Stimulated activated CD4-positive, alpha-beta T cell treated with anti-CD3 and anti-CD28 coated beads, Interleukin-4, amount 100 ng/mL, for 4 hours (primary cell): ENCODE results near the gene ACY1.
A peak's percentile ranks its signal among the peaks of the same experiment; 100 is the strongest.

Experiments used
- DNase-seq, 2 experiments: peaks; one replicate each; pipeline ENCODE4 v3.0.0-alpha.2; 2020

ACY1 gene

DNA sequence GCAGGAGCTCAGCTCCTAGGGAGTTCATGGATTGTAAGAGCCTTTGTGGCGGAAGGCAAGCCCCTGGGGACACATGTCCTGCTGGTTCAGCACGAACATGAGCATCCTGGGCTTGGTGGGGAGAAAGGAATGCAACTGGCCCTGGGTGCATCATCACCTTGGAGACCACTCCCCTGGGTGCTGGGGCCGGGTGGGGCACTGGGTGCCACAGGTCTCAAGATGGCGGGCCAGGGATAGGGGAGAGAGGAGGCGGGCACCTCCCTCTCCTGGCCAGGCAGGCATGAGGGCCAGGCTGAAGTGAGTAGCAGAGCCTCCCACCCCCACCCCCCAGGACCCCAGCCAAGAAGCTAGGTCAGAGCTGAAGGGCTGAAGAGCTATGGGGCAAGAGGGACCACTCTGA is 16.8 kb upstream of the ACY1 start:
- DNase-seq: no peak

DNA sequence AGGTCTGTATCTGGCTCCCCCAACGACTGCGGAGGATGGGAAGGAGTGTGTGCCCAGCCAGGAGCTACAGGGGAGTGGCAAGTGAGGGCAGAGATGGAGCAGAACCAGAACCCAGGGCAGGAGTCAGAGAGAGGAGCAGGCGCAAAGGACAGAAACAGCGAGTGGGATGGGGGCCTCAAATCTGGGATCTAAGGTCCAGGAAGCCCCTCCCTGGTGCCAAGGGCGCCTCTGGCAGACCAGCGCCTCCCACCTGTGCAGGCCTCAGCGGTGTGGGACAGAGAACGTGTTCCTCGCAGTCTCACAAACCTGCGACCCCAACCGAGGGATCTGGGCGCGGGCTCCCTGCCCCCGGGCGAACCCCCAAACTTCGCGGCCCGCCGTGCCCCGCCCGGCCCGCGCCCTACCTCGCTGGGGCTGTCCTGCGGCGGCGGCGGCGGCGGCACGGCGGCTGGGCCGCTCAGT is 16.4 kb upstream of the ACY1 start:
- no peak for DNase-seq

DNA sequence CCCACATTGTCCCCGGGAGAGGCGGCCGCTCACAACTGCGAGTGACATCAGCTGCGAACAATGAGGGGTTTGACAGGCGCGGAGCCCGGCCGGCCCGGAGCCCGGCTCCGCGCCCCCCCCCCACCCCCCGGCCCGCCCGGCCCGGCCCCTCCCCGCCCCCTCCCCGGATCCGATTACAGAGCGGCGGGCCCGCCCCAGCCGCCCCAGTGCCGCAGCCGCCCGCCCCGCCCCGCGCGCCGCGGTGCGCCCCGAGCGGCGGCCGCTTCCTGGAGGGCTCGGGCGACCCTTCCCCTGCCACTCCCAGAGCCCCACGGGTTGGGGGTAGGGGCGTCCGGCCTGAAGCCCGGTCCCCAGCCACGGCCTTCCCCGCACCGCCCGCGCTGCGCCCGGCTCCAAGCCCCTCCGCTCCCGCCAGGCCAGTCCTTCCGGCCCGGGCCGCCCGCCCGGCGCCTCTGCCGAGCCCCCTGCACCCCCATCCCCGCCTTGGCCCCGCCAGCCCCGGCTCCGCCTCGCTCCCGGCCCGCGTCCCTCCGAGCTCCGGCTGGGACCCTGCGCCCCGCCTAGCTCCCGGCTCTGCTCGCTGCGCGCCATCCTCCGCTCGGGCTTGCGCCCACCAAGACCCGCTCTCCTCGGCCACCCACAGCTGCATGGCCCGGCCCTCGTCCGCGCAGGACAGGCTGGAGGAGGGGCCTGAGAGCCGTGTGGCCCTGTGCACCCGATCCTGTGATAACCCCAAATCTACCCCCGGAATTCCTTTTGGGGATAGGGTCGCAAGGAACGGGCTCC is 15.8 kb upstream of the ACY1 start, which contains the start of gene PCBP4:
Gene PCBP4 (minus strand): TSS at position 71 of the 786 bp plus-strand sequence. CDS start 6,214 bp downstream, outside the sequence.
- peak; percentile 11 to 51 for DNase-seq

DNA sequence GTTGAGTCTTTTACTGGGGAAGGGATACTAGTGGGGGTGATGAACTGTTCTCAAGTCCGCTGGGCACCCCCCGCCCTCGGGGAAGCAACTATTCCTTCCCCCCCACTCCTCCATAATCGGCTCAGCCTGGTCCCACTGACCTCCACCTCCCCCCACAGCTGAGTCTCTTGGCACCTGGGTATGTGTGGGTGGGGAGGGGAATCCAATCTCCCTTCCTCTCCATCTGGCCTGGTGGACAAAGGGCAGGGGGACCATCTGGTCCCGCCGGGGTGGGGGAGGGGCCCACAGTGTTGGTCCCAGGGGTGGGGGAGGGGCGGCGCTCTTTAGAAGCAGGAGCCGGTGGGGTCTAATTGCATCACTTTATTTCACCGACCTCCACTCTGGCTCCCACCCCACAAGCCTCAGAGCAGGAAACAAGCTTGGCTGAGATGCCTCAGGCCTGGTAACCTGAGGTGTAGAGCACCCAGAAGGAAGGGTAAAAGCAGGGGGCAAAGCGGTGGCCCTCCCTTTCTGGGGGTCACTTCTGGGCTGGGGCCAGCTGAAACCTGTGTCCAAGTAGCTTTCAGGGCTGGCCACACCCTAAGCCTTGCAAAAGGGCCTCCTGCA is 15.1 kb upstream of the ACY1 start:
- no peak for DNase-seq

DNA sequence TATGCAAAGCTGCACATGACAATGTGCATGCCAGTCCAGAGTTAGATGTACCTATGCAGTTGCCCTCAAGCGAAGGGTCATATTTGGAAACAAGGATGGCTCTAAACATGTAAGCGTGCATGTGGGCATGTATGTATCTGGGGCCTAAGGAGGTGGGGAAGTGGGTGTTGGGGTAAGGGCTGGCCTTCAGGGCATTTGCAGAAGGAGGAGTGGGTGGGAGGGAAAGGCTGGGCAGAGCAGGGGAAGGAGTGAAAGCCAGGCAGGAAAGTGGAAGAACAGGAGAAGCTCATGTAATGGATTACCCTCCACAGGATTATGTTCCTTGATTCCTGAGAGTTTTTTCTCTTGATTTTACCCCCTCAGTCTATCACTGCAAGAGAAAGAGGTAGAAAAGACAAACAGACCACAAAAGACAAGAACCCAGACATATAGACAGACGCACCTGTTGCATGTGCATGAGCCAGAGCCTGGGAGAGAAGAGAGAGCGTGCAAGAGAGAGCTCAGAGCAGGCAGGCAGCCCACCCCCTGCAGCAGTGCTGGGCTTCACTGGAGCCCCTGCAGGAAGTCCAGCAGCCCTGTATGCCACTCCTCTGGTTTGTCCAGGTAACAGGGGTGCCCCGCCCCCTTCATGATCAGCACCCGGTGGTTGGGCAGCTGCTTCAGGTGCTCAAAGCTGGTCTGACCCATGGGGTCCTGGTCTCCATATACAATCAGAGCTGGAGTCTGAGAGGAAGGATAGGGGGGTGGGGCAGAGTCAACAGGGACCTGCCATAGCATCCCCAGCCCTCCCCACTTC is 14.3 kb upstream of the ACY1 start:
- DNase-seq: no peak

DNA sequence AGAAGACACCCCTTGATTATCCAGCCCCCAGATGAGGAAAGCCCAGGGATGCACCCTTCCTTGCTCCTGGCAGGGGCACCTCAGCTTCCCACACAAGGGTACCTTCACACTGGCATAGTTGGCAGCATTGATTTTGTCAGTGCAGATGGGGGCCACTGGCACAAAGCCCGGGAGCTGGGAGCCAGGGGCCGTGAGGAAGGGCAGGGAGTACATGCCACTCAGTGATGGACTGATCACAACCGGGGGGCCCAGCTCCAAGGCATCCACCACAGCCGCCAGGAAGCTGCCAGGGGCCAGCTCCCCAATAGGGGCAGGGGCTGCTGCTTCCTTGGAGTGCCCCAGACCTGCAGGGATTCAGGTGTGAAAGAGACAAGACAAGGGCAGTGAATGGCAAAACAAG is 13.5 kb upstream of the ACY1 start:
- no peak for DNase-seq

DNA sequence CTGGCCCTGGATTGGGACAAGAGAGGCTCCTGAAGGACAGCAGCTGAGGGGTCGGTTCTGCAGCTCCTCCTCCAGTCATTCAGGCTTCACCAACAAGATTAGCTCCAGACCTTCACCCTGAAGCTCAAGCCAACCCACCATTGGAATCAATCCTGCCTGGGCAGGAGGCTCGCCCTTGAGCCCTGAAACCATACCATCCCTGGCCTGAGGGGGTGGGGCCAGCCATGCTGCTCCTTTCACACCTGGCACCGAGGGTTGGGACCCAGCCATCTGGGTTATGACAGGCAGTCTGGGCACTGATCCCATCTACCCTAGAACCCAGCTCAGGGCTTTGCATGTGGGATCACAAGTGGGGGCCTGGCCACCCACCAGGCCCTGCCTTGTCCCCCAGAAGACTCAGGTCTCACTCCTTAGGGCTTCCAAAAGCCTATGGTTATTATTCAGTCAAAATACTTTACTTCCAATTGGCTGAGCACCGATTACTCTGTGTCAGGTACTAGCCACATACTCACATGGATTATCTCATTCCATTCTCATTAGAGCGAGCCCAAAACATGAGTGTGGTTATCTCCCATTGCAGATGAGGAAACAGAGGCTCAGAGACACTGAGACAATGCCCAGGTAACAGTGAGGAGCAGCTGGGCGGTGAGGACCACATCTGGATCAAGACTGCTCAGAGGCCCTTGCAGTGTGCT is 12.6 kb upstream of the ACY1 start:
- no peak for DNase-seq

DNA sequence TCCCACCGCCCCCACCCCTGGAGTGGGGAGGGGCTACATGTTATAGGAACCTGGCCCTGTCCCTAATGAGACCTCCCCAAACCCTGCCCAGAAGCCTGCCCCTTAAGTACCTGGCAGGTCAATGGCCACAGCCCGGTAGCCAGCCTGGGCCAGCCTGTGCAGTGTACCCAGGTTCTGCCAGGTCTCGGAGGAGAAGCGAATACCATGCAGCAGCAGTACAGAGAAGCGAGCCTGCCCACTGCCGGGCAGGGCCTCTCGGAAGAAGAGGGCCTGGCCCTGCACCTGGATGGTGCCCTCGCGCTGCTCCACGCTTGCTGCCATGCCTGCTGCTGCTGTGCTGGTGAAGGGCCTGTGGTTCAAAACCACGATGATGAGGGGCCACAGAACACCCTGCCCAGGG is 12.0 kb upstream of the ACY1 start:
- DNase-seq: no peak

DNA sequence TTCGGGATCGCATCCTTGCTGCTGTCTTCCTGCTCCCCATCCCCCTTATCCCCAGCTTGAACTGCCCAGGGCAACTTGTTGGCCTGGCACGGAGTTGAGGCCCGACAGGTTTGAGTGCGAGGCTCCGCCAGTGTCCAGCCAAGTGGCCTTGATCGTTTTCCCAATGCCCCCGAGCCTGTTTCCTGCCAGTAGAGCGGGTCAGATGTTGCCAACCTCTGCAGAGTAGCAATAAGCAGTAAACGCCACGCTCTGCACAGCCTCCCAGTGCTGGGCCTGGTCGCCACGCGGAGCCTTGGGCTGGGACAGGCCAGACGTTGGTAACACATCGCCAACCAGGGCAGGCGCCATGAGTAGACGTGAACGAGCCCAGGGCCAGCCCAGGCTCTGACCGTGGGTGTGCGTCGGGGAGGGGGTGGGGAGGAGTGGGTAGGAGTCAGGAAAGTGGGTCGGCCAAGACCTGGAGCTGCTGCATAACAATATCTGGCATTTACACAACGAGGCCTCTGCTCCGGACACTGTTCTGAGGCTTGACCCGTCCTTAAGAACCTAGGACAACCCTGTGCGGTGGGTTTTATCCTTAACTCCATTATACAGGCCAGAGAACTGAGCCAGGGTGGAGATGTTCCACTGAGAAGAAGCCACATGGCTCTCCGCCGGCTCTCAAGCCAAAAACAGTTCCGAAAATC is 8.9 kb upstream of the ACY1 start:
- peak in 1 of 2 experiments; percentile 23 for DNase-seq

DNA sequence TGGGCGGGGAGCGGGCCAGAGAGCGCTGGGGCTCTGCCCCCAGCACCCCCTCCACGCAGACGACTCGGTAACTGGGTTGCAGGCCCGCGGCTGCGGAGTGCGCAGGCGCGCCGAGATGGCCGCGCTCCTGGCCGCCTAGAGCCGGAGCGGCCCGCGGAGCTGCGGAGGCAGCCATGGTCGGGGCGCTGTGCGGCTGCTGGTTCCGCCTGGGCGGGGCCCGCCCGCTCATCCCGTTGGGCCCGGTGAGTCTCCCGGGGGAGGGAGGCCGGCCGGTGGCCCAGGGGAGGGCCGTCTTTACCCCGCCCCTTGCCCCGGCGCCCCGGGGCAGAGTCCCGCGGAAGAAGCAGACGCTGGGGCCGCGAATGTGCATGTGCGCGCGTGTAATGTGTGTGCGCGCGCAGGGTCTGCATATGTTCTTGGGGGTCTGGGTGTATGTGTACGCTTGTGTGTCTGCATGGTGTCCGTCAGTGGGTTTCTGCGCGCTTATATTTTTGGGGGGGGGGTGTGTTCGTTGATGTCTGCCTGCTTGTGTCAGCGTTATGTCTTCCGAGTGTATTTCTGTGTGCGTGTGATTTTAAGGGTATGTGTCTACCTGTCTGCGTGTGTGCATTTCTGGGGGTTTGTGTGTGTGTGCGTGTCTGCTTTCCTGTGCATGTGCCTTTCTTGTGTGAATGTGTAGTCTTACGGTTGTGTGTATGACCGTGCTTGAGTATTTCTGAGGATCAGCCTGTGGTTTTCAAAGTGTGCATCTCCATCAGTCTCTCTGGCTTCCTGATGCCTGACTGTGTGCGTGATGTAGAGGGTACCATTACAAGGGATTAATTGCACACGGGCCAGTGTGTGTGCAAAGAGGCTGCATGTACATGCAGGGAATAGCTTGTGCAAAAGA is 8.1 kb upstream of the ACY1 start, which contains the start of gene ABHD14A:
Gene ABHD14A (plus strand): TSS at position 102 of the 889 bp plus-strand sequence. CDS start 72 bp downstream, at position 174.
- DNase-seq: peak; percentile 64 to 66

DNA sequence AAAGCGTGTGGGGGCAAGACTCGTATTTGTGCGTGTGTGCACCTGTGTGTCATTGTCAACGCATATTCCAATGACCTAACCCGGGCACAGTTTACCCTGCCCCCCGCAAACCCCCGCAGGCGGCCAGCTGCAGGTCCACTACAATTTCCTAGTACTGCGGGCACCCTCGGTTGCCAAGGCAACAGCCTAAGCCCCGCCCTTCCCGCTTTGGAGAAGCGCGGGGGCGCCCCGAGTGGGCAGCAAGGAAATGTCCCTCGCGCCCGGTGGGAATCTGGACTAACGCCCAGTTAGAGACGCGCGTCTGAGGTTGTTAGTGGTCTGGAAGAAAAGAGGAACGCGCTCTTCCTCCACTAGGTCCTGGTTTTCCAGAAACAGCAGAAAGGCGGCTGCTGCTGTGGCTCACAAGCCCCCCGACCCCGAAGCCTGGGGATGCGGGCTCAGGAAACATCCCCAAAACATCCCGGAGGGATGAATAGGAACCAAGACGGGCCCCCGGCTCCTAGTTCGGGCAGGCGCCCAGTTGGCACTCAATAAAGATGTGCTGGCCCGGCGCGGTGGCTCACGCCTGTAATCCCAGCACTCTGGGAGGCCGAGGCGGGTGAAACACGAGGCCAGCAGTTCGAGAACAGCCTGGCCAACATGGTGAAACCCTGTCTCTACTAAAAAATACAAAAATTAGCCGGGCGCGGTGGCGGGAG is 7.3 kb upstream of the ACY1 start:
- no peak for DNase-seq

DNA sequence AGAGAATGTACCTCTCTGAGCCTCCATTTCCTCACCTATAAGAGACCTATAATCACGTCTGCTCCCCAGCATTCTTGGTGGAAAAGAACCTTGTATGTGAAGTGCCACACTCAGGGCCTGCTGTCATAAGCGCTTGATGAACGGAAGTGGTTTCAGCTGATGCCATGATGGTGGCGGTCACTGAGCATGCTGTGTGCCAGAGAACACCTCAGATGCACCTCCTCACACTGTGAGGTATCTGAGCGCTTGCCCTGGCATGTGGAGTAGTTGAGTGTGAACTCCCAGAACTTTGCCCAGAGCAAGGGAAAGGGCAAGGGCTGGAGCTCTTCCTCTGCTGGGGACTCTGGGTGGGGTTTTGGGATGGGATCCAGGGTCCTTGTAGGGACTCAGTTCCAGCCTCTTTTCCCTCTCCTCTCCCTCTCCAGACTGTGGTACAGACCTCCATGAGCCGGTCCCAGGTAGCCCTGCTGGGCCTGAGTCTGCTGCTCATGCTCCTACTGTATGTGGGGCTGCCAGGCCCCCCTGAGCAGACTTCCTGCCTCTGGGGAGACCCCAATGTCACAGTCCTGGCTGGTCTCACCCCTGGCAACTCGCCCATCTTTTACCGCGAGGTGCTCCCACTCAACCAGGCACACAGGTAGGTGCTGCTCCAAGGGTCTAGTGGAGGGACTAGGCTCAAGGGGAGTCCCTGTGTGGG is 5.7 kb upstream of the ACY1 start:
- peak in 1 of 2 experiments; percentile 26 for DNase-seq

DNA sequence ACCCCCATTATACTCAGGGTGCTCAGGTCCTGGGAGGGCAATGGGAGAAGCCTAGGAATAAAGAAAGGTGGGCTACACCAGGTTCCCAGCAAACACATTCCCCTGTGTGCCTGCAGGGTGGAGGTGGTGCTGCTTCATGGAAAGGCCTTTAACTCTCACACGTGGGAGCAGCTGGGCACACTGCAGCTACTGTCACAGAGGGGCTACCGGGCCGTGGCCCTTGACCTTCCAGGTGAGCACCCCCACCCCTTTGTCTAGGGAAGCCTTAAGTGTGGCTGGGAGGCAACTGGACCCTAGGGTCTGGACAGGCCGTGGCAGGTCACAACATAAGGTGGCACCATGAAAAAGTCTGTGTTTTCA is 5.2 kb upstream of the ACY1 start:
- DNase-seq: no peak

DNA sequence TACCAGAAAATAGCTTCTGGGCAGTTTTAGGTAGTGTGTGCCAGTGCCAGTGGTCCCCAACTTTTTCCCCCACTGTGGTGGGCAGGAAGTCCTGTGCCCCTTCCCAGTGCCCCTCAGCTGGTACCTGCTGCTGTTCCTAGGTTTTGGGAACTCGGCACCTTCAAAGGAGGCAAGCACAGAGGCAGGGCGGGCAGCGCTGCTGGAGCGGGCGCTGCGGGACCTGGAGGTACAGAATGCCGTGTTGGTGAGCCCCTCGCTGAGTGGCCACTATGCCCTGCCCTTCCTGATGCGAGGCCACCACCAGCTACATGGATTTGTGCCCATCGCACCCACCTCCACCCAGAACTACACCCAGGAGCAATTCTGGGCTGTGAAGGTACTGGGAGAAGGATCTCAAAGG is 3.1 kb upstream of the ACY1 start:
- no peak for DNase-seq

DNA sequence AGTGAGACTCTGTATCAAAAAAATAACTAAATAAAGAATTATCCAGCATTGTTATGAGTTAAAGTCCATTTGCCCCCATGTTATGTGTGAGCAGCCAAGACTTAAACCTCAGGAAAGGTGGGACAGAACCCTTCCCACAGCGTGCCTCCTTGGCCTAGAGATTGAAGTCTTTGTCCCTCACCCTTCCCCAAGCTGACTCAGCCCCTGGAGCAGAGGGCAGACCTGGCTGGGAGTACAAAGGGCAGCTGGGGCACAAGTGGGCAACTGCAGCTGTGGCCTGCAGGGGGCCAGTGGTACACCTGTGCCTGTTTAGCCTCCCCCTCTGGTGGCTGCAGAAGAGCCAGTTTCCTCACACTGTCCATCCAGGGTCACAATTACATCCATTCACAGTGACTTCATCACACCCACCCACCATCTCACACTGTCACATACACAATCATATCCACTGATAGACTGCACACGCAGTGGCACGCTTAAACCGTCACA is 940 bp upstream of the ACY1 start:
- DNase-seq: no peak

DNA sequence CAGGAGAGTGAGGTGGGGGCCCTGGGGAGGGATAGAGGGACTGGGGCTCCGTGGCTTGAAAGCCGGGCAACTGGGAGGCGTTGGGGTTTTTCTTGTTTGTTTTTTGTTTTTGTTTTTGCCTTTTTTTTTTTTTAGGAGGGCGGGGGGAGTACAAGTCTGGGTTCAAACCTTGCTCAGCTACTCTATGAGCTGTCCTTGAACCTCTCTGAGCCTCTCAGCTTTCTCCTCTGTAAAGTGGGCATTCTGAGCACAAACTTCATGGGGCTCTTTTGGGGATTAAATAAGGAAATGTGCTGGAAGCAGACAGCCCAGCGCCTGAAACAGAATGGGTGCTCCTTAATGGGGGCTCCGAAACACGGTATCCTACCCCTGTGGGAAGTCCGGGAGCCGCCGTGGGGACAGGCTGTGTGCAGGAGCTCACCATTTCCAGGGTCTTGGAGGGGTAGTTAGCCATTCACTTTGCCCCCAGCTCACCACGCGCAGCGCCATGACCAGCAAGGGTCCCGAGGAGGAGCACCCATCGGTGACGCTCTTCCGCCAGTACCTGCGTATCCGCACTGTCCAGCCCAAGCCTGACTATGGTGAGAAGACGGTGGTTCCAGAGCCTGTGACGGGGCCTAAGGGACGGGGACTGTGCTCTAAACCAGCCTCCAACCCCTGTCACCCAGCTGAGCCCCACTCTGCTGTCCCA is 388 bp downstream of the ACY1 start:
- DNase-seq: no peak

DNA sequence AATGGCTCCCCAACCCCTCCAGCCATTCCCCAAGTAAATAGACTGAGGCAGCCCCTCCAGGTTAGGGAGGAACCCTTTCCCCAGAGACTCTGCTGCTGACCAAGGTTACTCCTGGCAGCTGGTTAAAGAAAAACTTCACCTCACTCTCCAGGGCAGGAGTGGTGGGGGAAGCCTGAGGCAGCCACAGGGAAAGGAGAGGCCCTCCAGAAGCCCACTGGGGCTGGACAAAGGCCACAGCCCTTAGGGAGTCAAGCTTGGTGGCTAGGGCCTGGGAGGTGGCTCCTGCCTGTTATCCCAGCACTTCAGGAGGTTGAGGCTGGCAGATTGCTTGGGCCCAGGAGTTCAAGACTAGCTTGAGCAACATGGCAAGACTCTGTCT is 923 bp downstream of the ACY1 start:
- no peak for DNase-seq

DNA sequence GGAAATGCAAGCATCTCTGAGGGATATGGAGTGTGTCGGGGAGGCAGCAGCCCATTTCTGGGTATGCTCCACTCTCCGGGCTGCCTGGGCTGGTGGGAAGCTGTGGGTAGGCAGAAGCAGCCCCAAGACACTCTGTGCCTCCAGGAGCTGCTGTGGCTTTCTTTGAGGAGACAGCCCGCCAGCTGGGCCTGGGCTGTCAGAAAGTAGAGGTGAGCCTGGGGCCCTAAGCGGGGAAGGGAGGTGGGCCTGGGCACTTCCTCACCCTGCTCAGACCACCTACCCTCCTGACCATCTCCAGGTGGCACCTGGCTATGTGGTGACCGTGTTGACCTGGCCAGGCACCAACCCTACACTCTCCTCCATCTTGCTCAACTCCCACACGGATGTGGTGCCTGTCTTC is 1.7 kb downstream of the ACY1 start:
- DNase-seq: no peak
